ENCODE results near the gene BANF1.

GRCh38 chr11:66008468-66009101, 6.3 kb downstream of the BANF1 start:
- no peak for TF ChIP-seq CTCF (conservative IDR thresholded peaks at IDR 0.05 in 1 of 2, IDR thresholded peaks at IDR 0.05 in 1 of 2; ENCODE audit: extremely low read depth in 1 of 2, insufficient read depth in 1 of 2, low read depth in 1 of 2, low read length in 2 of 2)
- no peak for TF ChIP-seq EZH2 (IDR thresholded peaks at IDR 0.05; ENCODE audit: borderline replicate concordance, low read length)
